ENCODE results near the gene ERCC6. TPM values are rescaled to one million over a fixed set of nuclear protein-coding genes. Genes with fewer than 3 reads are reported as not detected.

ERCC6 gene
- total RNA-seq, 4 donors from 2014 or later, result 8.5 to 17.9 (median 9.8) TPM

GRCh38 chr10:49560526-49560925, 21.6 kb upstream of the ERCC6 start:
- Histone ChIP-seq H3K4me1 (no peaks in the 10 kb centered on the region), H3K9me3 (no peaks in the 10 kb centered on the region), H3K4me3 (no peak overlapping the region), H3K27me3 (peaks cover 0 to 48% (median 0%) of the 10 kb centered on the region in 4 donors), H3K36me3 (no peaks in the 10 kb centered on the region), H3K27ac (no peak overlapping the region)
- no peak for DNase-seq
- intact Hi-C loops (cut with DNase I), result no loop called here
- TF ChIP-seq POLR2A (IDR thresholded peaks at IDR 0.05) (no peak), CTCF (IDR thresholded peaks at IDR 0.05) (no peak)
- WGBS, 2 donors, result 56 to 60% methylated on average over 2 of the region's 2 CpGs

GRCh38 chr10:49559476-49559875, 20.6 kb upstream of the ERCC6 start:
- H3K4me3 ChIP-seq, result no peak overlapping the region
- TF ChIP-seq CTCF (IDR thresholded peaks at IDR 0.05) (no peak), POLR2A (IDR thresholded peaks at IDR 0.05) (no peak)
- WGBS, 2 donors, result 19 to 39% methylated on average over 1 of the region's 1 CpG
- DNase-seq, result no peak
- intact Hi-C loops (cut with DNase I), result no loop called here
- no peak overlapping the region for H3K27ac ChIP-seq
- H3K36me3 ChIP-seq, result no peaks in the 10 kb centered on the region
- H3K9me3 ChIP-seq, result no peaks in the 10 kb centered on the region
- no peaks in the 10 kb centered on the region for H3K4me1 ChIP-seq
- H3K27me3 ChIP-seq, result peaks cover 0 to 39% (median 0%) of the 10 kb centered on the region in 4 donors

- H3K36me3 ChIP-seq, result no peaks in the 10 kb centered on the region
Observed at GRCh38 chr10:49558190-49558589, 19.3 kb upstream of the ERCC6 start.

DNA sequence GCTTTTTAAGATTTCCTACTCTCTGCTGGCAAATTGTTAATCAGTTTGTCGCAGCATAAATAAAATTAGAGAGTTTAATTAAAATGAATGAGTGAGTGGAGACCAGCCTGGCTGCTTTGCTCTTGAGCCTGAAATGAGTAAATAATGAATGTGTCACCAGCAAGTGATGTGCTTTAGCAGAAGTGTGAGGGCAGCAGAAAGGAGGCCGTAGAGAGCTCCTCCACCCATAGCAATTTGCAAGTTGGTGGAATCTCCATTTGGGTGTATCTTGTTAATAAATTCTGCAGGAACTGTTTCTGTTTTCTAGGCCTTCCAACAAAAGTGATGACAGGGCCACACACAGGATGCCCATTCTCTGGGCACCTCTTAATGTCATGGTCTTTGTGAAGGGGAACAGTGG, 18.8 kb upstream of the ERCC6 start:
- no peak for DNase-seq
- WGBS, 2 donors, result 86 to 88% methylated on average over 2 of the region's 2 CpGs
- TF ChIP-seq POLR2A (IDR thresholded peaks at IDR 0.05) (no peak), CTCF (IDR thresholded peaks at IDR 0.05) (no peak)
- intact Hi-C loops (cut with DNase I), result no loop called here
- no peaks in the 10 kb centered on the region for H3K4me1 ChIP-seq
- peaks cover 0 to 26% (median 0%) of the 10 kb centered on the region in 4 donors for H3K27me3 ChIP-seq
- no peaks in the 10 kb centered on the region for H3K9me3 ChIP-seq
- H3K4me3 ChIP-seq, result no peak overlapping the region
- H3K36me3 ChIP-seq, result no peaks in the 10 kb centered on the region
- H3K27ac ChIP-seq, result no peak overlapping the region

More at GRCh38 chr10:49558190-49558589, 19.3 kb upstream of the ERCC6 start:
- H3K4me1 ChIP-seq, result no peaks in the 10 kb centered on the region
- intact Hi-C loops (cut with DNase I), result no loop called here
- H3K27ac ChIP-seq, result no peak overlapping the region
- 73 to 85% methylated on average over 5 of the region's 5 CpGs for WGBS, 2 donors
- H3K4me3 ChIP-seq, result no peak overlapping the region
- peaks cover 0 to 26% (median 0%) of the 10 kb centered on the region in 4 donors for H3K27me3 ChIP-seq
- TF ChIP-seq POLR2A (IDR thresholded peaks at IDR 0.05), result no peak
- TF ChIP-seq CTCF (IDR thresholded peaks at IDR 0.05), result no peak
- no peak for DNase-seq
- no peaks in the 10 kb centered on the region for H3K9me3 ChIP-seq

- intact Hi-C loops (cut with DNase I), result no loop called here
- 100% methylated on average over 1 of the region's 1 CpG for WGBS, 2 donors
- no peak overlapping the region for H3K4me3 ChIP-seq
- no peak overlapping the region for H3K27ac ChIP-seq
- H3K4me1 ChIP-seq, result no peaks in the 10 kb centered on the region
- H3K9me3 ChIP-seq, result no peaks in the 10 kb centered on the region
- peaks cover 0 to 23% (median 0%) of the 10 kb centered on the region in 4 donors for H3K27me3 ChIP-seq
- no peaks in the 10 kb centered on the region for H3K36me3 ChIP-seq
- TF ChIP-seq CTCF (IDR thresholded peaks at IDR 0.05) (no peak), POLR2A (IDR thresholded peaks at IDR 0.05) (no peak)
- DNase-seq, result no peak
Observed at GRCh38 chr10:49556723-49557122, 17.8 kb upstream of the ERCC6 start.
